ENCODE measurements around the gene TLE5.

TLE5 gene

DNA sequence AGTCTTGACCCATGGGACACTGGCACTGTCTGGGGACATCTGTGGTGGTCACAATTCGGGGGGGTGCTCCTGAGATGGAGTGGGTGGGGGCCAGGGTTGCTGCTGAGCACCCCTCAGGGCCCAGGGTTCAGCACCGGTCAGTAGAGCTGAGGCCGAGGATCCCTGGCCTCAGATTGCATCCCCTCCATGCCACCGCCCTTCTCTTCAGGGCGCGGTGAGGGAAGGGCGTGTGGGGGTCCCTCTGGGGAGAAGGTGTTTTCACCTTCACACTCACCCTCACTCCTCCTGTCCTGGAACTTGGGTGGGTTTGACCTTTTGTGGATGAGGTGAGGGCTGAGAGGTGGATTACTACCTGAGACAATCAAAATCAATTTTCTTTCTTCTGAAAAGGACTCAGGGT, 45.4 kb upstream of the TLE5 start:
- Histone ChIP-seq H3K27me3 (ENCODE audit: insufficient read depth, low read depth, severe bottlenecking) (no peaks in the 10 kb centered on the region), H3K27ac (no peak overlapping the region), H3K9me3 (ENCODE audit: severe bottlenecking) (no peaks in the 10 kb centered on the region), H3K36me3 (peaks cover 8% of the 10 kb centered on the region), H3K4me3 (ENCODE audit: low read depth, low read length) (no peak overlapping the region)
- DNase-seq, result no peak
- TF ChIP-seq, protein P1, sequence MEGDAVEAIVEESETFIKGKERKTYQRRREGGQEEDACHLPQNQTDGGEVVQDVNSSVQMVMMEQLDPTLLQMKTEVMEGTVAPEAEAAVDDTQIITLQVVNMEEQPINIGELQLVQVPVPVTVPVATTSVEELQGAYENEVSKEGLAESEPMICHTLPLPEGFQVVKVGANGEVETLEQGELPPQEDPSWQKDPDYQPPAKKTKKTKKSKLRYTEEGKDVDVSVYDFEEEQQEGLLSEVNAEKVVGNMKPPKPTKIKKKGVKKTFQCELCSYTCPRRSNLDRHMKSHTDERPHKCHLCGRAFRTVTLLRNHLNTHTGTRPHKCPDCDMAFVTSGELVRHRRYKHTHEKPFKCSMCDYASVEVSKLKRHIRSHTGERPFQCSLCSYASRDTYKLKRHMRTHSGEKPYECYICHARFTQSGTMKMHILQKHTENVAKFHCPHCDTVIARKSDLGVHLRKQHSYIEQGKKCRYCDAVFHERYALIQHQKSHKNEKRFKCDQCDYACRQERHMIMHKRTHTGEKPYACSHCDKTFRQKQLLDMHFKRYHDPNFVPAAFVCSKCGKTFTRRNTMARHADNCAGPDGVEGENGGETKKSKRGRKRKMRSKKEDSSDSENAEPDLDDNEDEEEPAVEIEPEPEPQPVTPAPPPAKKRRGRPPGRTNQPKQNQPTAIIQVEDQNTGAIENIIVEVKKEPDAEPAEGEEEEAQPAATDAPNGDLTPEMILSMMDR (IDR thresholded peaks at IDR 0.05; ENCODE audit: low read depth, low read length), result no peak

DNA sequence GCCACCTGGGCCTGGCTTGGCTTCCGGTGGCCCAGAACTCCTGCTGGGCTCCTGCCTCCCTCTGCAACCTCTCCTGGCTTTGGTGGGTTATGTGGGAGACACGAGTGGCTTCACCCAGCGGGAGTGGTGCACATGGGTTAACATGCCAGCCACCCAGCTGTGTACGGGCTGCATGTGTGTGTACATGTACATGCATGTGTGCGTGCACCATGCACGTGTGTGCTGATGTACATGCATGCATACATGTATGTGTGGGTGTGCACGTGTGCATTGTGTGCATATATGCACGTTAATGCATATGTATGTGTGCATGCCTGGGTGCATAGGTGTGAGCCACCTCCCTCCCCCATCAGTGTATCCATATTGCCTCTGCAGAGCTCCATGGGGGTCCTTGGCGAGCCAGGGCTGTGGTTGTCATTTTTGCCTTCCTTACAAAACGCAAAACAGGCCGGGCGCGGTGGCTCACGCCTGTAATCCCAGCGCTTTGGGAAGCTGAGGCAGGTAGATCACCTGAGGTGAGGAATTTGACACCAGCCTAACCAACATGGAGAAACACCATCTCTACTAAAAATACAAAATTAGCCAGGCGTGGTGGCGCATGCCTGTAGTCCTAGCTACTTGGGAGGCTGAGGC, 44.3 kb upstream of the TLE5 start:
- TF ChIP-seq, protein P1 (IDR thresholded peaks at IDR 0.05; ENCODE audit: low read depth, low read length), result no peak
- DNase-seq, result no peak
- no peak overlapping the region for H3K4me3 ChIP-seq (ENCODE audit: low read depth, low read length)
- H3K27me3 ChIP-seq (ENCODE audit: insufficient read depth, low read depth, severe bottlenecking), result no peaks in the 10 kb centered on the region
- no peak overlapping the region for H3K27ac ChIP-seq
- H3K9me3 ChIP-seq (ENCODE audit: severe bottlenecking), result no peaks in the 10 kb centered on the region
- peaks cover 4% of the 10 kb centered on the region for H3K36me3 ChIP-seq

DNA sequence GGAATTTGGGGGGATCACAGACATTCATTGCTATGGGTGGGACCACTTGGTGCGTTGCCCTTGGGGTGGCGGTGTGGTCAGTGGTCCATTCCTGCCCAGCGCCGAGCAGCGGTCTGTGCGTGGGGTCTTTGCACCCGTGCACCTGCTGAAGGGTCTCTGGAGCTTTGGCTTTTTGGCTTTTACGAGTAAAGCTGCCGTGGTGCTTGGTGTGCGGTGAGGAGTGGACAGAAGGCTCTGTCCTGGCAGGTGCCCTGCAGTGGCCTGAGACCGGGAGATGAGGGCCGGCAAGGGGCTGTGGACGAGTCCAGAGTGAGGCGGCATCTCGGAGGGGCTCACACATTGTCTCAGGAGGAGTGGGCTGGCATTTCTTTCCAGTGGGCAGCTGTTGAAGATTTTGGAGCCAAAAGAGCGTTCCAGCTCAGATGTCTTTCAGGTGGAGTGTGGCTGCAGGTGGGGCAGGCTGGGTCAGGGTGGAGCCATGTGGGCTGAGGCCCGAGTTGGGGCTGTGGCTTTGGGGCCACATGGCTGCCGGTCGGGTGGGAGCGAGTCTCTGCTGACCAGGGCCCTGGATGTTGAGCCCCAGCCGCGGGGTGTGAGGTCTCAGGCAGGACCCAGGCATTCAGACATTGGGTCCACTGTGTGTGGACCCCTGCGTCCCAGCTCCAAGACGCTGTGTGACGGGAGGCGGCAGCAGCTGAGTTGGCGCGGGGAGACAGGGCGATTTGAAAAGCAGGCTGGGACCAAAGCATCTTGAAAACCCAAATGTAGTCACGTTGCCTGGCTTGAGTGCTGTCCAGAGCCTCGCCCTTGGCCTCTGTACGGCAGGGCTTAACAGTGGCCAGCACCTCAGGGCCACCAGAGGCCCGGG, 43.6 kb upstream of the TLE5 start:
- H3K9me3 ChIP-seq (ENCODE audit: severe bottlenecking), result no peaks in the 10 kb centered on the region
- no peak for DNase-seq
- no peaks in the 10 kb centered on the region for H3K27me3 ChIP-seq (ENCODE audit: insufficient read depth, low read depth, severe bottlenecking)
- no peaks in the 10 kb centered on the region; the same call in 1 of the 2 replicates for H3K36me3 ChIP-seq
- H3K4me3 ChIP-seq (ENCODE audit: low read depth, low read length), result no peak overlapping the region
- TF ChIP-seq, protein P1 (IDR thresholded peaks at IDR 0.05; ENCODE audit: low read depth, low read length), result no peak
- H3K27ac ChIP-seq, result no peak overlapping the region

DNA sequence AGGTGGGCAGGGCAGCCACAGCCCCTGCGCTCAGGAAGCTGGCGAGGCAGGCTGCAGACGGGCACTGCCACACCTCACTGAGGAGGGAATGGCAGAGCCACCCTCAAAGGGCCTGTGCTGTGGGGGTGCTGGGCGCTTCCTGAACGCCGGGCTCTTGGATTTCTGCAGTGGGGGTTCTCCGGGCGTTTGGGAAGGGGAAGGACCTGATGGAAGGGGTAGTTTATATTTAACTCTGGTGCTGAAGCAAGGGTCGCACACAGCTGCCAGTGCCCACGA, 42.4 kb upstream of the TLE5 start:
- Histone ChIP-seq H3K27me3 (ENCODE audit: insufficient read depth, low read depth, severe bottlenecking) (no peaks in the 10 kb centered on the region), H3K4me3 (ENCODE audit: low read depth, low read length) (no peak overlapping the region), H3K36me3 (no peaks in the 10 kb centered on the region), H3K9me3 (ENCODE audit: severe bottlenecking) (no peaks in the 10 kb centered on the region), H3K27ac (no peak overlapping the region)
- TF ChIP-seq, protein P1 (IDR thresholded peaks at IDR 0.05; ENCODE audit: low read depth, low read length), result no peak
- DNase-seq, result no peak

DNA sequence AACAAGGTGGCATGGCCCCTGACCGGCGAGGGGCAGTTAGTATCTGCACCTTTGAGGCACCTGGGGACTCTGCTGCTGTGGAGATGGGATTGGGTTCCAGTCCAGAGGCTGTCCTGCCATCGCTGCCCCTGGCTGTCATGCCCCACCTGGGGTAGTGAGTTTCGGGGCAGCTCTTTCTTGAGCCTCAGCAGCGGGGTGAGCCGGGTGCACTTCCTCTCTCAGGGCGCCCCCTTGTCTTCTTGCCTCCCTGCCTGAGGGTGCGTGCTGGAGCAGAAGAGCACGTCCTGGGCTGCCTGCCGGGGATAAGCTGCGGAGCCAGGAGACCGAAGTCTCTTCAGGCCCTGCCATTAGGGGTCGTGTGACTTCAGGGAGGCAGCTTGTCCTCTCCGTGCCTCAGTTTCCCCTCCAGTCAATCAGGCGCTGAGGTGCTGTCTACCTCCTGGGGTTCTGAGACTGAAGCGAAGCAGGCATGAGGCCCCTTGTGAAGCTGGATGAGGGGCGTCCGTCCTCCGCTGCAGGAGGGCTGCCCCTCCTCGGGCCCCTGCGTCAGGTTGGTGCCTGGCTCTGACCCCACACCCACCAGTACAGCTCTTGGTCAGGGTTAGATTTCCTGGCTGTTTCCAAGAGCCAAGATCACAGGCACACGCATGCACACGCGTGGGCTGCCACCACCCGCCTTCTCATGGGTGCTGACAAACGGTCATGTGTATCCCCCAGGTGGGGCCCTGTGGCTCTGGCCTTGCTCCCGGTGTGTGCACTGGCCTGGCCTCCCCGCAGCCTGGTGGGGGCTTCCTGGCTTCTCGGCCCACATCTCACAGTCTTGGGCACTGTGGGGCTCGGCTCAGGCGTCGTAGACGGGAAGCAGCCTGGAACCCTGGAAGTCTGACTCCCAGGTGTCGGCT, 40.2 kb upstream of the TLE5 start:
- no peaks in the 10 kb centered on the region for H3K9me3 ChIP-seq (ENCODE audit: severe bottlenecking)
- TF ChIP-seq, protein P1 (IDR thresholded peaks at IDR 0.05; ENCODE audit: low read depth, low read length), result no peak
- no peak for DNase-seq
- H3K4me3 ChIP-seq (ENCODE audit: low read depth, low read length), result no peak overlapping the region
- no peaks in the 10 kb centered on the region for H3K36me3 ChIP-seq
- no peak overlapping the region for H3K27ac ChIP-seq
- no peaks in the 10 kb centered on the region for H3K27me3 ChIP-seq (ENCODE audit: insufficient read depth, low read depth, severe bottlenecking)

All from WERI-Rb-1 (cell line).